ENCODE data around the gene MED27.

GRCh38 chr9:131876486-131876885 is 203.2 kb downstream of the MED27 start:
- TF ChIP-seq EZH2phosphoT487 (IDR thresholded peaks at IDR 0.05; ENCODE audit: insufficient read depth, low read depth) (no peak), EZH2 (IDR thresholded peaks at IDR 0.05; ENCODE audit: insufficient read depth, poor library complexity, severe bottlenecking) (no peak)
